NCI-H345 treated with DMSO at 0.1 percent for 48 hours (cell line): ENCODE measurements around the gene ZSWIM6.

Source experiments
- DNase-seq: peaks from one replicate; lab custom pipeline; 2025; ENCODE audit not compliant: unreplicated experiment; lab: John Stamatoyannopoulos, UW

The ZSWIM6 gene

GRCh38 chr5:61526207-61526519 is 194.1 kb downstream of the ZSWIM6 start:
- no peak for DNase-seq

- DNase-seq = no peak
These were observed 200.9 kb downstream of the ZSWIM6 start for GRCh38 chr5:61532983-61533382.

- DNase-seq = no peak
These were observed 202.6 kb downstream of the ZSWIM6 start for GRCh38 chr5:61534481-61535267.

- no peak for DNase-seq
These were observed 203.8 kb downstream of the ZSWIM6 start for GRCh38 chr5:61535828-61536227.

GRCh38 chr5:61536922-61537321 is 204.9 kb downstream of the ZSWIM6 start:
- DNase-seq = no peak

- DNase-seq = no peak
These were observed 206.9 kb downstream of the ZSWIM6 start for GRCh38 chr5:61538722-61539501.

GRCh38 chr5:61549530-61549929 is 217.5 kb downstream of the ZSWIM6 start:
- DNase-seq = no peak

- DNase-seq = no peak
These were observed 219.7 kb downstream of the ZSWIM6 start for GRCh38 chr5:61551637-61552313.

- no peak for DNase-seq
These were observed 227.1 kb downstream of the ZSWIM6 start for GRCh38 chr5:61559146-61559545.

- no peak for DNase-seq
These were observed 227.7 kb downstream of the ZSWIM6 start for GRCh38 chr5:61559722-61560121.

- no peak for DNase-seq
These were observed 231.3 kb downstream of the ZSWIM6 start for GRCh38 chr5:61563401-61563800.

GRCh38 chr5:61567337-61567736 is 235.3 kb downstream of the ZSWIM6 start:
- DNase-seq = no peak

- no peak for DNase-seq
These were observed 237.3 kb downstream of the ZSWIM6 start for GRCh38 chr5:61569353-61569752.

- no peak for DNase-seq
These were observed 238.7 kb downstream of the ZSWIM6 start for GRCh38 chr5:61570767-61571166.

- no peak for DNase-seq
These were observed 240.9 kb downstream of the ZSWIM6 start for GRCh38 chr5:61572959-61573358.

- no peak for DNase-seq
These were observed 243.0 kb downstream of the ZSWIM6 start for GRCh38 chr5:61575103-61575502.

- DNase-seq = no peak
These were observed 243.5 kb downstream of the ZSWIM6 start for GRCh38 chr5:61575581-61575980.

GRCh38 chr5:61576556-61576955 is 244.5 kb downstream of the ZSWIM6 start:
- no peak for DNase-seq

- no peak for DNase-seq
These were observed 246.9 kb downstream of the ZSWIM6 start for GRCh38 chr5:61578858-61579503.

GRCh38 chr5:61582205-61582820 is 250.3 kb downstream of the ZSWIM6 start:
- DNase-seq = no peak

GRCh38 chr5:61582887-61583286 is 250.8 kb downstream of the ZSWIM6 start:
- no peak for DNase-seq
